Stomach (tissue), 4 donors: ENCODE results near the gene ARMC3.

ENCODE experiments used
- CTCF ChIP-seq, 7 experiments: fragments of 450-650 bp in 4 of 7; fragments of 200-600 bp in 3 of 7; sonication (generic) in 3 of 7; IDR thresholded peaks; one replicate each; pipeline ENCODE4 v1.5.1; 2016 to 2019; ENCODE audit warnings: antibody characterized with exemption in 7 of 7, control low read depth in 2 of 7, mild to moderate bottlenecking in 1 of 7
- POLR2AphosphoS5 ChIP-seq, 3 donors: sonication (generic); formaldehyde crosslinking; IDR thresholded peaks; one replicate each; pipeline ENCODE4 v1.6.1; 2016; ENCODE audit warnings: antibody characterized with exemption in 3 of 3

GRCh38 chr10:23038172-23038571 lies 110.3 kb downstream of the ARMC3 start:
- TF ChIP-seq CTCF (IDR thresholded peaks at IDR 0.05) (no peak), POLR2AphosphoS5 (IDR thresholded peaks at IDR 0.05) (no peak)
